ENCODE results near the gene PTDSS2. TPM values are rescaled to one million over a fixed set of nuclear protein-coding genes. Genes with fewer than 3 reads are reported as not detected.

Gene PTDSS2
- total RNA-seq, 1 experiment from 2014 or later, result 37.6 TPM

DNA sequence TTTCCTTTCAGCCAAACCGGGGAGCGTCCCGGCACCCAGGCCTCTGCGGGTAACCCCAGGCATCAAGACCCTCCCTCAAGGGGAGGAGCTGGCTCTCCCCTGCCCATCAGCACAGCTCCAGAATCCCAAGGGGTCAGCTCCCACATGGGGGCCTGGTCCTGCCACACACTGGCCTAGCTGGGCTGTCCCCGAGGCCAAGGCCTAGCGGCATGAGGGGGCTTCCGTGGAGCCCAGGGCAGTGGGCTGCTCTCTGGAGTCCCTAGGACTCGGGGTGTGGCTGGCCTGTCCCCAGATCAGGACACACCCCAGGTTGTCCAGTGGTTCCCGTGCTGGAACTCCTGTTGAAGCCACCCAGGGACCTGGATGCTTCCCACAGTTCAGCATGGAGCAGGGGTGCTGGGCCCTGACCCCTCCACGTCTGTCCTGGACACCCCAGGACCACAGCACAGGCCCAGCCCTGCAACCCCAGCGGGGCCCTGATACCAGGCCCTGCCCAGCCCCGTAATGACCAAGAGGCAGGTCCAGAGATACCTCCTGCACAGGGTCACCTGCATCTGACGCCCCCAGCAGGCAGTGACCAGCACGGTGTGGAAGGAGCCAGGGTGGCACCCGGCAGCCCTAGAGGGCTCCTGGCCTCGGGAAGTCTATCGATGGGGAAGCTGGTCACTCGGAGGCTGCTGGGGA, 79.8 kb downstream of the PTDSS2 start:
- Histone ChIP-seq H3K27ac (ENCODE audit: low read depth, low read length, poor library complexity, severe bottlenecking) (no peak overlapping the region), H3K9me3 (ENCODE audit: low read depth, low read length, poor library complexity, severe bottlenecking) (no peaks in the 10 kb centered on the region), H3K27me3 (replicated peaks; ENCODE audit: insufficient read depth, low read depth, low read length, poor library complexity) (no peaks in the 10 kb centered on the region), H3K4me3 (ENCODE audit: low read depth, low read length, poor library complexity, severe bottlenecking) (no peak overlapping the region), H3K4me1 (ENCODE audit: insufficient read depth, low read length, poor library complexity, severe bottlenecking) (peaks cover 2% of the 10 kb centered on the region), H3K36me3 (ENCODE audit: insufficient read depth, low read length, poor library complexity, severe bottlenecking) (peaks cover 14% of the 10 kb centered on the region)
- BruUV-seq (replicated peaks), result no TSS peak
- intact Hi-C loops (cut with micrococcal nuclease; ENCODE audit: unreplicated experiment), result no loop called here
- no peak for DNase-seq (ENCODE audit: low spot score)
- ChIA-PET CTCF (no interaction called here), POLR2A (ENCODE audit: low non-redundant PET) (no interaction called here)
- TF ChIP-seq CTCF (conservative IDR thresholded peaks at IDR 0.05; ENCODE audit: low read depth, low read length) (no peak), EZH2 (IDR thresholded peaks at IDR 0.05; ENCODE audit: borderline replicate concordance, low read depth, low read length, poor library complexity, severe bottlenecking) (no peak)

- no peak overlapping the region for H3K27ac ChIP-seq (ENCODE audit: low read depth, low read length, poor library complexity, severe bottlenecking)
- no peaks in the 10 kb centered on the region for H3K9me3 ChIP-seq (ENCODE audit: low read depth, low read length, poor library complexity, severe bottlenecking)
- peaks cover 2% of the 10 kb centered on the region for H3K4me1 ChIP-seq (ENCODE audit: insufficient read depth, low read length, poor library complexity, severe bottlenecking)
- DNase-seq (ENCODE audit: low spot score), result no peak
- H3K36me3 ChIP-seq (ENCODE audit: insufficient read depth, low read length, poor library complexity, severe bottlenecking), result peaks cover 14% of the 10 kb centered on the region
- no peak overlapping the region for H3K4me3 ChIP-seq (ENCODE audit: low read depth, low read length, poor library complexity, severe bottlenecking)
- no peaks in the 10 kb centered on the region for H3K27me3 ChIP-seq (replicated peaks; ENCODE audit: insufficient read depth, low read depth, low read length, poor library complexity)
- no TSS peak for BruUV-seq (replicated peaks)
- ChIA-PET POLR2A (ENCODE audit: low non-redundant PET) (no interaction called here), CTCF (no interaction called here)
- TF ChIP-seq EZH2 (IDR thresholded peaks at IDR 0.05; ENCODE audit: borderline replicate concordance, low read depth, low read length, poor library complexity, severe bottlenecking), result no peak
- TF ChIP-seq CTCF (conservative IDR thresholded peaks at IDR 0.05; ENCODE audit: low read depth, low read length), result no peak
- intact Hi-C loops (cut with micrococcal nuclease; ENCODE audit: unreplicated experiment), result no loop called here
Measured at GRCh38 chr11:530960-531831, 81.1 kb downstream of the PTDSS2 start.

- Histone ChIP-seq H3K4me1 (ENCODE audit: insufficient read depth, low read length, poor library complexity, severe bottlenecking) (peaks cover 7% of the 10 kb centered on the region), H3K27me3 (replicated peaks; ENCODE audit: insufficient read depth, low read depth, low read length, poor library complexity) (no peaks in the 10 kb centered on the region), H3K4me3 (ENCODE audit: low read depth, low read length, poor library complexity, severe bottlenecking) (no peak overlapping the region), H3K36me3 (ENCODE audit: insufficient read depth, low read length, poor library complexity, severe bottlenecking) (peaks cover 14% of the 10 kb centered on the region), H3K9me3 (ENCODE audit: low read depth, low read length, poor library complexity, severe bottlenecking) (no peaks in the 10 kb centered on the region), H3K27ac (ENCODE audit: low read depth, low read length, poor library complexity, severe bottlenecking) (no peak overlapping the region)
- no peak for DNase-seq (ENCODE audit: low spot score)
- TF ChIP-seq CTCF (conservative IDR thresholded peaks at IDR 0.05; ENCODE audit: low read depth, low read length) (no peak), EZH2 (IDR thresholded peaks at IDR 0.05; ENCODE audit: borderline replicate concordance, low read depth, low read length, poor library complexity, severe bottlenecking) (no peak)
- POLR2A ChIA-PET (ENCODE audit: low non-redundant PET), result no interaction called here
- CTCF ChIA-PET, result no interaction called here
- intact Hi-C loops (cut with micrococcal nuclease; ENCODE audit: unreplicated experiment), result no loop called here
- BruUV-seq (replicated peaks), result no TSS peak
Measured at GRCh38 chr11:531919-532526, 81.9 kb downstream of the PTDSS2 start.

Data from A673 (cell line).